IMR-90 (cell line): Measurements from ENCODE around the gene TBX10. TPM values are rescaled to one million over a fixed set of nuclear protein-coding genes. Genes with fewer than 3 reads are reported as not detected.

Experiments
- ATAC-seq: fragments of 200-7000 bp; cut with Tn5 transposase; 2 replicates; pipeline ENCODE4 v1.9.1; 2020; ENCODE audit warnings: low read depth, mild to moderate bottlenecking, moderate library complexity
- BruUV-seq: library from RNA; stranded (reverse); fragments of 400-500 nt; replicated peaks from 2 replicates; lab custom pipeline; 2021; lab: Mats Ljungman, UMichigan
- CTCF ChIA-PET: fragments of 300-600 bp; formaldehyde crosslinking; extraction: SDS; loops from one replicate; lab custom pipeline; 2021; ENCODE audit warnings: antibody characterized with exemption; lab: Yijun Ruan, JAX
- POLR2A ChIA-PET: fragments of 300-600 bp; sonication (Branson Sonifier 250); formaldehyde crosslinking; loops from one replicate; lab custom pipeline; 2022; ENCODE audit warnings: antibody characterized with exemption; ENCODE audit not compliant: unreplicated experiment; lab: Charles Lee
- DNase-seq: peaks from one replicate; pipeline ENCODE4 v3.0.0; 2013
- H2AFZ ChIP-seq: replicated peaks from 2 replicates; pipeline ENCODE3; 2013; ENCODE audit warnings: low read length, mild to moderate bottlenecking; ENCODE audit not compliant: poor library complexity
- H2AK5ac ChIP-seq: 2 replicates; pipeline ENCODE4 v1.6.1; 2013; ENCODE audit warnings: low read depth, low read length, inconsistent platforms
- H2AK9ac ChIP-seq: replicated peaks from 2 replicates; pipeline ENCODE3; 2013; ENCODE audit warnings: mild to moderate bottlenecking, low read depth, low read length, moderate library complexity; ENCODE audit not compliant: poor library complexity
- H2BK120ac ChIP-seq: 2 replicates; pipeline ENCODE4 v1.6.1; 2013; ENCODE audit warnings: low read depth, low read length, inconsistent platforms
- H2BK15ac ChIP-seq: 3 replicates; pipeline ENCODE4 v1.6.1; 2013; ENCODE audit warnings: low read depth, low read length, inconsistent platforms
- H2BK20ac ChIP-seq: 2 replicates; pipeline ENCODE4 v1.6.1; 2013; ENCODE audit warnings: low read depth, mild to moderate bottlenecking, inconsistent platforms, low read length, moderate library complexity
- H2BK5ac ChIP-seq: 2 replicates; pipeline ENCODE4 v1.6.1; 2013; ENCODE audit warnings: mild to moderate bottlenecking, low read depth, low read length, inconsistent platforms; ENCODE audit not compliant: poor library complexity, severe bottlenecking
- H3K14ac ChIP-seq: replicated peaks from 2 replicates; pipeline ENCODE4 v1.6.1; 2013; ENCODE audit warnings: low read depth, low read length, inconsistent platforms
- H3K18ac ChIP-seq: 2 replicates; pipeline ENCODE4 v1.6.1; 2013; ENCODE audit warnings: low read depth, low read length, control low read depth
- H3K23ac ChIP-seq: 2 replicates; pipeline ENCODE4 v1.6.1; 2013; ENCODE audit warnings: low read depth, low read length, inconsistent platforms
- H3K27ac ChIP-seq: 2 replicates; pipeline ENCODE4 v1.5.1; 2013; ENCODE audit warnings: mild to moderate bottlenecking, control low read depth, low read length; ENCODE audit not compliant: insufficient read depth
- H3K27me3 ChIP-seq: 2 replicates; pipeline ENCODE4 v1.6.1; 2013; ENCODE audit warnings: low read length; ENCODE audit not compliant: control insufficient read depth, insufficient read depth
- H3K36me3 ChIP-seq: 2 replicates; pipeline ENCODE4 v1.6.1; 2013; ENCODE audit warnings: low read length, mixed read lengths; ENCODE audit not compliant: control insufficient read depth, insufficient read depth
- H3K4ac ChIP-seq: 2 replicates; pipeline ENCODE4 v1.6.1; 2013; ENCODE audit warnings: low read depth, low read length, inconsistent platforms
- H3K4me1 ChIP-seq: 2 replicates; pipeline ENCODE4 v1.6.1; 2013; ENCODE audit warnings: low read length, mixed read lengths; ENCODE audit not compliant: control insufficient read depth, insufficient read depth
- H3K4me2 ChIP-seq: 2 replicates; pipeline ENCODE4 v1.6.1; 2013; ENCODE audit warnings: low read depth, mild to moderate bottlenecking, control low read depth, low read length, moderate library complexity
- H3K4me3 ChIP-seq: 2 replicates; pipeline ENCODE4 v1.5.1; 2013; ENCODE audit warnings: low read depth, mild to moderate bottlenecking, control low read depth, low read length, moderate library complexity; ENCODE audit not compliant: insufficient read depth
- H3K56ac ChIP-seq: 2 replicates; pipeline ENCODE4 v1.6.1; 2013; ENCODE audit warnings: low read length, inconsistent platforms; ENCODE audit not compliant: insufficient read depth; ENCODE audit errors: extremely low read depth
- H3K79me1 ChIP-seq, 2 experiments: 2 replicates each; pipeline ENCODE4 v1.6.1; 2013; ENCODE audit warnings: low read length in 2 of 2, inconsistent platforms in 1 of 2, low read depth in 1 of 2
- H3K9ac ChIP-seq: 2 replicates; pipeline ENCODE4 v1.6.1; 2013; ENCODE audit warnings: low read depth, low read length, control low read depth
- H3K9me1 ChIP-seq: 2 replicates; pipeline ENCODE4 v1.6.1; 2013; ENCODE audit warnings: low read length, inconsistent platforms; ENCODE audit not compliant: insufficient read depth
- H3K9me3 ChIP-seq: 2 replicates; pipeline ENCODE4 v1.6.1; 2013; ENCODE audit warnings: low read length; ENCODE audit not compliant: control insufficient read depth, insufficient read depth
- H4K20me1 ChIP-seq: 2 replicates; pipeline ENCODE4 v1.6.1; 2013; ENCODE audit warnings: low read length, inconsistent platforms; ENCODE audit not compliant: insufficient read depth
- H4K5ac ChIP-seq: 2 replicates; pipeline ENCODE4 v1.6.1; 2013; ENCODE audit warnings: mild to moderate bottlenecking, low read depth, low read length, control low read depth
- H4K8ac ChIP-seq, 2 experiments: 2 replicates each; pipeline ENCODE4 v1.6.1; 2013; ENCODE audit warnings: low read depth in 2 of 2, low read length in 2 of 2, control low read depth in 1 of 2, inconsistent platforms in 1 of 2
- H4K91ac ChIP-seq: 2 replicates; pipeline ENCODE4 v1.6.1; 2013; ENCODE audit warnings: low read depth, low read length, inconsistent platforms; ENCODE audit not compliant: insufficient read depth
- CHD1 ChIP-seq: IDR thresholded peaks from 2 replicates; pipeline ENCODE4 v1.6.1; 2012; ENCODE audit warnings: low read depth, low read length, improper control_type of control experiment
- MAZ ChIP-seq: IDR thresholded peaks from 2 replicates; pipeline ENCODE4 v1.6.1; 2012; ENCODE audit warnings: low read depth, mild to moderate bottlenecking, low read length, improper control_type of control experiment, moderate library complexity, borderline replicate concordance
- SMC3 ChIP-seq: fragments of 150-350 bp; IDR thresholded peaks from 2 replicates; pipeline ENCODE4 v1.6.1; 2016; ENCODE audit warnings: low read depth, mild to moderate bottlenecking, antibody characterized with exemption, low read length, moderate library complexity
- WGBS, 2 experiments: methylation state at CpG; one replicate each; pipeline versions ENCODE4 v1.1.5 to v1.1.7; 2013; ENCODE audit warnings: missing lambda C conversion rate in 2 of 2; ENCODE audit not compliant: insufficient read length in 1 of 2; ENCODE audit errors: extremely low coverage in 2 of 2; 5-methylcytosine and 5-hydroxymethylcytosine counted together
- dilution Hi-C: fragments of 300-500 bp; cut with HindIII; formaldehyde crosslinking; loops from one replicate; pipeline ENCODE4 v1.14.3; 2018; ENCODE audit warnings: low sequenced_read_pairs; ENCODE audit not compliant: unreplicated experiment
- in situ Hi-C: fragments of 300-500 bp; cut with MboI; formaldehyde crosslinking; loops from 3 replicates; pipeline ENCODE4 v1.14.3; 2019; ENCODE audit warnings: low sequenced_read_pairs, inconsistent platforms, mixed read lengths
- intact Hi-C: fragments of 100-400 bp; cut with micrococcal nuclease; formaldehyde crosslinking; loops from 2 replicates; pipeline ENCODE4 v1.10.0; 2022
- polyA plus RNA-seq, 3 experiments: library from polyadenylated mRNA; depleted of rRNA; stranded (reverse); fragments of >200 nt; gene quantifications; 2 replicates each; pipeline ENCODE4 v1.2.3, GENCODE V29; 2012; ENCODE audit warnings: low replicate concordance in 1 of 3
- total RNA-seq: library from RNA; depleted of rRNA; stranded (reverse); fragments of >200 nt; gene quantifications from 2 replicates; pipeline ENCODE4 v1.2.3, GENCODE V29; 2012
- TF ChIP-seq, protein P1 (sequence below): fragments of 150-350 bp; IDR thresholded peaks from 2 replicates; pipeline ENCODE4 v1.6.1; 2016; ENCODE audit warnings: low read depth, mild to moderate bottlenecking, low read length, moderate library complexity, borderline replicate concordance
- TF ChIP-seq, protein P2 (sequence below): fragments of 150-350 bp; IDR thresholded peaks from 2 replicates; pipeline ENCODE4 v1.6.1; 2017; ENCODE audit warnings: mild to moderate bottlenecking, antibody characterized with exemption, low read length, low read depth

Gene TBX10
- total and polyA plus RNA-seq, 2 of the 4 experiments (the other 2 are of a cell fraction) = not detected

DNA sequence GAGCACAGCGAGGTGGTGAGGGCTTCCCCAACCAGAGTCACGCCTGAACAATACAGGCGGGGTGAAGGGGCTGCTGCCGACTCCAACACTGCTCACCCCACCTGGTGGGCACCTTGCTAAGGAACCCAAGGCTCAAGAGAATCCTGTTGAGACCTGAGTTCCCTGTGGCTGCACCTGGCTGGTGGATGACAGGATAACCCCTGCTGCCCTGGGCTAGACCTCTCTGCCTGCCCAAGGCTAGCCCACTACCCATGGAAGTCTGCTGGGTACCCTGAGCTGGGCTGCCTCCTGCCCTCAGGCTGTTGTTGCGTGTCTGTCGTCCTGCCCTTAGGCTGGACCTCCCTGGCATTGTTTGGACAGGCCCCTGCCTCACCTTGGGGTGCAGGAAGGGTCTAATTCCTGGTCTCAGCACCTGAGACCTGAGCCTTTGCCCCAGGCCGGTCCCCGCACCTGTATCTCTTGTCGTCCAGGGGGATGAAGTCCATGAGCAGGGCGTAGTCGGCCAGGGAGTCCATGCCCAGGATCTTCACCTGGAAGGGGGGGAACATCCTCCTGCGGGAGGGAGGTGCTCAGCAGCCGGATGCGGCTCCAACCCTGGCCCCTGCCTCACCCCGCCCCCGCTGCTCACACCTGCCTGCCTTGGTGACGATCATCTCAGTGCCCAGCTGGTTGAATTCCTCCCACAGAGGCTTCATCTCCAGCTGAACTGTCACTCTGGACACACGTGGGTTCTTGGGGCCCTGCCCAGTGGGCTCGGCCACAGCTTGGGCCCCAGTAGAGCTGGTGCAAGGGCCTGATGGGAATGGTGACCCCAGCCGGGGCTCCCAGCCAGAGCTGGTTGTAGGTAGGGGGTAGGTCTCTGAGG is 5.0 kb downstream of the TBX10 start:
- ChIA-PET POLR2A (interaction anchor here (0.6 kb wide), 1 partner anchor 23 kb away, joined by 3 read pairs; no protein-coding TSS in a partner anchor), CTCF (no interaction called here)
- H4K5ac ChIP-seq = no peak overlapping the region
- no peak overlapping the region for H2BK120ac ChIP-seq
- no peak overlapping the region for H3K14ac ChIP-seq
- H3K23ac ChIP-seq = no peak overlapping the region
- 0 out of 2 replicates have a peak, but pooled peaks cover 3% of the 10 kb centered on the region for H3K4me1 ChIP-seq
- H2AFZ ChIP-seq = no peak overlapping the region
- H3K9ac ChIP-seq = no peak overlapping the region
- H2BK5ac ChIP-seq = no peak overlapping the region
- intact Hi-C loops = no loop called here
- H3K36me3 ChIP-seq = no peaks in the 10 kb centered on the region
- H4K8ac ChIP-seq = no peak overlapping the region
- H3K9me3 ChIP-seq = no peaks in the 10 kb centered on the region
- no peak overlapping the region for H3K4ac ChIP-seq
- DNase-seq (no peak), ATAC-seq (no peak)
- no peak overlapping the region for H2AK5ac ChIP-seq
- no peaks in the 10 kb centered on the region for H3K79me1 ChIP-seq
- H2AK9ac ChIP-seq = no peak overlapping the region
- H3K27ac ChIP-seq = no peak overlapping the region
- peaks cover 8% of the 10 kb centered on the region; the same call in 1 of the 2 replicates for H3K27me3 ChIP-seq
- H4K20me1 ChIP-seq = no peaks in the 10 kb centered on the region
- WGBS, 2 experiments = 77% methylated on average over 10 of the region's 20 CpGs; no CpG with 5 or more reads in 1 of the 2 experiments
- no peak overlapping the region for H3K18ac ChIP-seq
- no peak overlapping the region for H3K56ac ChIP-seq
- H2BK15ac ChIP-seq = no peak overlapping the region
- TF ChIP-seq CHD1 = no peak
- TF ChIP-seq, protein P1, sequence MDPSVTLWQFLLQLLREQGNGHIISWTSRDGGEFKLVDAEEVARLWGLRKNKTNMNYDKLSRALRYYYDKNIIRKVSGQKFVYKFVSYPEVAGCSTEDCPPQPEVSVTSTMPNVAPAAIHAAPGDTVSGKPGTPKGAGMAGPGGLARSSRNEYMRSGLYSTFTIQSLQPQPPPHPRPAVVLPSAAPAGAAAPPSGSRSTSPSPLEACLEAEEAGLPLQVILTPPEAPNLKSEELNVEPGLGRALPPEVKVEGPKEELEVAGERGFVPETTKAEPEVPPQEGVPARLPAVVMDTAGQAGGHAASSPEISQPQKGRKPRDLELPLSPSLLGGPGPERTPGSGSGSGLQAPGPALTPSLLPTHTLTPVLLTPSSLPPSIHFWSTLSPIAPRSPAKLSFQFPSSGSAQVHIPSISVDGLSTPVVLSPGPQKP = no peak
- no peak for TF ChIP-seq MAZ
- no peak for TF ChIP-seq SMC3
- TF ChIP-seq, protein P2, sequence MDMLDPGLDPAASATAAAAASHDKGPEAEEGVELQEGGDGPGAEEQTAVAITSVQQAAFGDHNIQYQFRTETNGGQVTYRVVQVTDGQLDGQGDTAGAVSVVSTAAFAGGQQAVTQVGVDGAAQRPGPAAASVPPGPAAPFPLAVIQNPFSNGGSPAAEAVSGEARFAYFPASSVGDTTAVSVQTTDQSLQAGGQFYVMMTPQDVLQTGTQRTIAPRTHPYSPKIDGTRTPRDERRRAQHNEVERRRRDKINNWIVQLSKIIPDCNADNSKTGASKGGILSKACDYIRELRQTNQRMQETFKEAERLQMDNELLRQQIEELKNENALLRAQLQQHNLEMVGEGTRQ = no peak
- in situ Hi-C loops = no loop called here
- dilution Hi-C loops = no loop called here
- H3K9me1 ChIP-seq = peaks cover 4% of the 10 kb centered on the region; the same call in 1 of the 2 replicates
- H3K4me3 ChIP-seq = no peak overlapping the region
- H4K91ac ChIP-seq = no peak overlapping the region
- H3K4me2 ChIP-seq = no peak overlapping the region
- BruUV-seq = no TSS peak
- no peak overlapping the region for H2BK20ac ChIP-seq
